Muscle of arm (tissue), 12 donors: ENCODE results near the gene CLIP2. TPM values are rescaled to one million over a fixed set of nuclear protein-coding genes. Genes with fewer than 3 reads are reported as not detected.
"Not testable (repeated sequence)": the region's sequence is repeated elsewhere in the genome, so short reads cannot be mapped to it uniquely, and the experiment has no call there.

ENCODE experiments used
- DNase-seq: peaks from one replicate; pipeline ENCODE4 v3.0.0-alpha.2; 2013
- polyA plus RNA-seq, 12 donors: library from polyadenylated mRNA; unstranded; fragments of 120-200 nt; gene quantifications; one replicate each; pipeline ENCODE4 v1.2.1, GENCODE V29; 2013; ENCODE audit not compliant: insufficient read length in 12 of 12

CLIP2 gene
- polyA plus RNA-seq, 12 donors = 12.1 to 30.6 (median 16.9) TPM; not detected in 1

DNA sequence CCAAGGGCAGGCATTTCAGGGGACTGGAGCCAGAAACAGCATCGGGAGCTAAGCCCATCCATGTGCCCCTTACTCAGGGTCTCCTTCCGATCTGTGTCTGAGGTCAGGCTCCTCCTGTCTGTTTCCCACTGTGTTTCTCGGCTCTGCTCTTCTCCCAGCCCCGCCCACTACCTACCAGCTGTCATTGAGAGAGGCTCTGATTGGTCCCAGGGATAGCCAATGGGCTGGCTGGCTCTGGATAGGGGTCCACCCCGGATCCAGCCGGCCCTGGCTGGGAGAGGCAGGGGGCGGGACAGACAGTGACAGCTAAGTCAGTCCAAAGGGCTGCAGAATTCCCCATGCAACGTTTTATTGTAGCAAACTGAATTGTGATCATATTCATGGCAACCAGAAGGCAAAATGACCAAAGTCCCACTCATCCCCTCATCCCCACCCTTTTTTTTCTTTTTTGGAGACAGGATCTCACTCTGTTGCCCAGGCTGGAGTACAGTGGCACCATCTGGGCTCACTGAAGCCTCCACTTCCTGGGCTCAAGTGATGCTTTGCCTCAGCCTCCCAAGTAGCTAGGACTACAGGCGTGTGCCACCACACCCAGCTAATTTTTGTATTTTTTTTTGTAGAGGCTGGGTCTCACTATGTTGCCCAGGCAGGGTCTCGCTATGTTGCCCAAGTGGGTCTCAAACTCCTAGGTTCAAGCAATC lies 76.3 kb downstream of the CLIP2 start:
- DNase-seq = peak; percentile 57

DNA sequence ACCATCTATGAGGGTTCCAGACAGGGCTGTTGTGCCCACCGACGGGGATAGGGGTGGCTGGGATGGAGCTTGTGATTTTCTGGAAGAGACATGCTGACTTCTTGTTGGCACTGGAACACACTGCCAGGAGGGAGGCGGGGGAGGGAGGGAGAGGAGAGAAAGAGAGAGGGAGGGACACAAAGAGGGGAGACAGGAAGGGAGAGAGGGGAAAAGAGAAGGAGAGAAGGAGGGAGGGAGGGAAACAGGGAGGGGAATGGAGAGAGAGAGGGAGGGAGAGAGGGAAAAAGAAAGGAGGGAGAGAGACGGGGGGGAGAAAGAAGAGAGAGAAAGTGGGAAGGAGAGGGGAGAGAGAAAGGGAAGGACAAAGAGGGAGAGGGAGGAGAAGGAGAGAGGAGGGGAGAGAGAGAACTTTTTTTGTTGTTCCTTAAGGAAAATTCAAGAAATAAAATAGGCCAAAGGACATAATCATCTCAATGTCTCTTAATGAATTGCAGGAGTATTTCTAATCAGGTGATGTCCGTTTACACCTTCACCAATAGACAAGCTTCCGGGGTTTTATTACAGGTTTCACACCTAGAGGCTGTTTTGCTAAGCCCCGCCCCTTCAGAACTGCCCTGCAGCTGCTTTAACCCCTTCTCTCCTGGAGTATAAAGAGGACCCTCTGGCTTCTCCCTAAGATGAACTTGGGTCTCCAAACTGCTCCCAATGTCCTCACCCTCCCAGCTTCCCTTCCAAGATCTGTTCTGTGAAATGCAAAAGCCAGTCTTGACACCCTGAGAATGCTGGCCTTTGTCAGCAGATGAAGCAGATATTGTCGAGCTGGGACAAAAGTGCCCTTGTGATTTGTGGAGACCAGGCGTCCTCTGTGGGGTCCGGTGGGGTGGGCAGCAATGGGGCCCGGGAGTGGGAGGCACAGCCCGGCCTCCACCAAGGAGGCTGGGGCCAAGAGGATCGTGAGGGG lies 82.5 kb downstream of the CLIP2 start:
- no peak for DNase-seq

DNA sequence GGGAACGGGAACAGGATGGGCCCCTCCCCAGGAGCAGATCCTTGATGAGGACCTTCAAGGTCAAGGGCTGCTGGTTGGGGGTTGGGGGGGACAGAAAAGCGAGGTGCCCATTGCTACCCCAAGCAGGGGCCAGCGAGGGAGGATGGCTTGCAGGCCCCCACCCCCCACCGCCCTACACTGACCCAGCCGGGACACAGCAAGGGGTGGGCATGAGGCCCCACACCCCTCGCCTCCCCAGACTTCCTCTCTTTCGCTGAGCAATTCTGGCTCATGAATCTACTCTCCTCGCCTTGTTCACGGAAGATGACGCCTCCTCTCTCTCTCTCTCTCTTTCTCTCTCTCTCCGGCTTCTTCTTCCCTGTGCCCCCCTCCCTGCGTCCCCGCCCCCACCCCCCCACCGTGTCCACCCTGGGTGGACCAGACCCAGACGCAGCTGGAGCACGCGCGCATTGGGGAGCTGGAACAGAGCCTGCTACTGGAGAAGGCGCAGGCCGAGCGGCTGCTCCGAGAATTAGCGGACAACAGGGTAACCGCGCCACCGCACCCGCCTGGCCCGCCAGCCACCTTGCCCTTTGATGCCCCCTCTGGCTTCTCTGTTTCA lies 83.4 kb downstream of the CLIP2 start:
- peak; percentile 41 for DNase-seq

DNA sequence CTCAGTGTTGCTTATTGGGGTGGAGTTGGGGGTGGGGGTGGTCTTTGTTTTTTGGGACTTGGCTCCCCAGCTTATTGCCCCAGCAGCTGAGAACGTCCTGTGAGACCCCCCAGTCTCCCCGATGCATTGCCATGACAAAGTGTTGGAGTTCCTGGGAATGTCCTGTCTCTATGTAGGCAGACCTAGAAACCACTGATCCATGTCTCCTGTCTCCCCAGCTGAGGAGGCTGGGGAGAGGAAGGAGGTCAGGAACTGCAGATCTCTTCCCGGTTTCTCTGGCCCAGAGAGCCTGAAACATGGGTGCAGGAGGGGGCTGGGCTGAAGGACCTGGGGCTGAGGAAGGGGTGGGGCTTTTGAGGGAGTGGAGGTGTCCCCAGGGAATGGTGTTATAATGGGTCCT lies 84.3 kb downstream of the CLIP2 start:
- no peak for DNase-seq

DNA sequence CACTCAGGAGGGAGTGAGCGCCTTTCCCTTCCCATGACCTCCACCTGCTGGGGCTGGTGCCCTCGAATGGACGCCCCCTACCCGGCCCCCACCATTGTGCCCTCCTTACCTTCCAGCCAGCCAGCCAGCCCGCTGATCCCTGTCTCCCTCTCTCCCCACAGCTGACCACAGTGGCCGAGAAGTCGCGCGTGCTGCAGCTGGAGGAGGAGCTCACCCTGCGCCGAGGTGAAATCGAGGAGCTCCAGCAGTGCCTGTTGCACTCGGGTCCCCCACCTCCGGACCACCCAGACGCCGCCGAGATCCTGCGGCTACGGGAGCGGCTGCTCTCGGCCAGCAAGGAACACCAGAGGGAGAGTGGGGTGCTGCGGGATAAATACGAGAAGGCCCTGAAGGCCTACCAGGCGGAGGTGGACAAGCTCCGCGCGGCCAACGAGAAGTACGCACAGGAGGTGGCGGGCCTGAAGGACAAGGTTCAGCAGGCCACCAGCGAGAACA lies 86.6 kb downstream of the CLIP2 start:
- no peak for DNase-seq

DNA sequence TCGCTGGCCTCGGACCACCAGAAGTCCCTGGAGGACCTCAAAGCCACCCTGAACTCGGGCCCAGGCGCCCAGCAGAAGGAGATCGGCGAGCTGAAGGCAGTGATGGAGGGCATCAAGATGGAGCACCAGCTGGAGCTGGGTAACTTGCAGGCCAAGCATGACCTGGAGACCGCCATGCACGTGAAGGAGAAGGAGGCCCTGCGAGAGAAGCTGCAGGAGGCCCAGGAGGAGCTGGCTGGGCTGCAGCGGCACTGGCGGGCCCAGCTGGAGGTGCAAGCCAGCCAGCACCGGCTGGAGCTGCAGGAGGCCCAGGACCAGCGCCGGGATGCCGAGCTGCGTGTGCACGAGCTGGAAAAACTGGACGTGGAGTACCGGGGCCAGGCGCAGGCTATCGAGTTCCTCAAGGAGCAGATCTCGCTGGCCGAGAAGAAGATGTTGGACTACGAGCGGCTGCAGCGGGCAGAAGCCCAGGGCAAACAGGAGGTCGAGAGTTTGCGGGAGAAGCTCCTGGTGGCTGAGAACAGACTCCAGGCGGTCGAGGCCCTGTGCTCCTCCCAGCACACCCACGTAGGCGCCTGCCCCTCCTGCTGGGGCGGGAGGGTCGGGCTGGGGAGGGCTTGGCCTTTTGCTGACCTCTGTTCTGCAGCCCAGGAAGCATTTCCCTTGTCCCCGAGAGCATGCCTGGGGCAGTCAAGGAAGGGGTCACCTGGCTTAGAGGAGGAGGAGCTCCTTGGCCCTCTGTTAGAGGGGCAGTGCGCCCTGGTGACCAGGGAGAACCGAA lies 87.2 kb downstream of the CLIP2 start:
- DNase-seq = no peak

DNA sequence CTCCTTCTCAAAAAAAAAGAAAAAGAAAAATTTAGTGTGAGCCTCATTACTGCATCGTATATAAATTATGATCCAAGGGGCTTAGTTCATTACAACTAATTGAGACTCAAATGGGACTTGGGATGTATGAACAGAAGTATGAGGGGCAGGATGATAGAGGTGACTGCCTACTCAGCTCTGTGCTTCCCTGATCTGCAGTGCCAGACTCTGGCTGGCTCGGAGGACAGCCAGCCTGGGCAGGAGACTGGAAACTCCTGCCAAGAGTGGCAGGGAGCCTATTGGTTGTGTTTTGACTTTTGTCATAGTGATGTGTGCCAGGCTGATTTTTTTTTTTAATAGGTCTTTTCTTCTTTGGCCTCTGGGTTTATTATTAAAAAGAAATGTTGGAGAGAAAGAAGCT lies 90.7 kb downstream of the CLIP2 start:
- no peak for DNase-seq

DNA sequence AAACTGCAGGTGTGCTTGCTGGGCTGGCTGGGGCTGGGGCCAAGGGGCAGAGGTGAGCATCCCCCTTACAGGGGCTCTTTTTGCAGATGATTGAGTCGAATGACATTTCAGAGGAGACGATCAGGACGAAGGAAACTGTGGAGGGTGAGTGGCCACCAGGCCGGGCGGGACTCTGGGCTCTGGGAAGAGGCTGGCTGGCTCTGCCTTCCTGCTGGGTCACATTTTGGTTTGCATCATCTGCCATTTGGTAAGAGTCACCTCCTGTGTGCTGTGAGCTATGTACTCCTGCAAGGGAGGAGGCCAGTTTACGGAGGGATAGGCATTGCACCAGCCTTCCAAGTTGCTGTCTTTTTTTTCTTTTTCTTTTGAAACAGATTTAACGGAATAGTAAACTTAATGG lies 91.5 kb downstream of the CLIP2 start:
- DNase-seq = no peak

DNA sequence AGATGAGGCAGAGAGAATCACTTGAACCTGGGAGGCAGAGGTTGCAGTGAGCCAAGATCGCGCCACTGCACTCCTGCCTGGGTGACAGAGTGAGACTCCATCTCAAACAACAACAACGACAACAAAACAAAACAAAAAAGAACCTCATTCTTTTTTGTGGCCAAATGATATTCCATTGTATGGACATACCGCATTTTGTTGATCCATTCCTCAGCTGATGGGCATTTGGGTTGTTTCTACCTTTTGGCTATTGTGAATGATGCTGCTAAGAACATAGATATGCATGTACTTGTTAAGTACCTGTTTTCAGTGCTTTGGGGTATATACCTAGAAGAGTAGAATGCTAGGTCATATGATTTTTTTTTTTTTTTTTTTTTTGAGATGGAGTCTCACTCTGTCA lies 94.9 kb downstream of the CLIP2 start:
- DNase-seq = not testable (repeated sequence)

DNA sequence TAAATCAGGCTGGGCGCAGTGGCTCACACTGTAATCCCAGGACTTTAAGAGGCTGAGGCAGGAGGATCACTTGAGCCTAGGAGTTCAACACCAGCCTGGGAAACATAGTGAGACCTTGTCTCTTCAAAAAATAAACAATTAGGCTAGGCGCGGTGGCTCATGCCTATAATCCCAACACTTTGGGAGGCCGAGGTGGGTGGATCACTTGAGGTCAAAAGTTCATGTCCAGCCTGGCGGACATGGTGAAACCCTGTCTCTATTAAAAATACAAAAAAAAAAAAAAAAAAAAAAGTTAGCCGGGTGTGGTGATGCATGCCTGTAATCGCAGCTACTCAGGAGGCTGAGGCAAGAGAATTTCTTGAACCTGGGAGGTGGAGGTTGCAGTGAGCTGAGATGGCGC lies 95.6 kb downstream of the CLIP2 start:
- DNase-seq = not testable (repeated sequence)

DNA sequence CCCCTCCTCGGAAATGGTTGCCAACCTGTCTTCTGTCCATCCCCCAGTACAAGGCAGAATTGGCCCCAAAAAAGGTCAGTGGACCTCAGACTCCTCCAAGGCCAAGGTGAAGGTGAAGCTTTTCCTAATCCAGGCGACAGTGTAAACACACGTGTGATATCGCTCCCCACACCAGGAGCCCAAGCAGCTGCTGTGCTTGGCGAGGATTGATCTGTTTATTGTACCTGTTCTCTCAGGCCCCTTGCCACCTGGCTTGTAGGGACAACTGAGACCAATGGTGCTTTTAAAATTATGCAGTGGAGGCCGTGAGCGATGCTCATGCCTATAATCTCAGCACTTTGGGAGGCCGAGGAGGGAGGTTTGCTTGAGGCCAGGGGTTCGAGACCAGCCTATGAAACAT lies 98.4 kb downstream of the CLIP2 start:
- no peak for DNase-seq

DNA sequence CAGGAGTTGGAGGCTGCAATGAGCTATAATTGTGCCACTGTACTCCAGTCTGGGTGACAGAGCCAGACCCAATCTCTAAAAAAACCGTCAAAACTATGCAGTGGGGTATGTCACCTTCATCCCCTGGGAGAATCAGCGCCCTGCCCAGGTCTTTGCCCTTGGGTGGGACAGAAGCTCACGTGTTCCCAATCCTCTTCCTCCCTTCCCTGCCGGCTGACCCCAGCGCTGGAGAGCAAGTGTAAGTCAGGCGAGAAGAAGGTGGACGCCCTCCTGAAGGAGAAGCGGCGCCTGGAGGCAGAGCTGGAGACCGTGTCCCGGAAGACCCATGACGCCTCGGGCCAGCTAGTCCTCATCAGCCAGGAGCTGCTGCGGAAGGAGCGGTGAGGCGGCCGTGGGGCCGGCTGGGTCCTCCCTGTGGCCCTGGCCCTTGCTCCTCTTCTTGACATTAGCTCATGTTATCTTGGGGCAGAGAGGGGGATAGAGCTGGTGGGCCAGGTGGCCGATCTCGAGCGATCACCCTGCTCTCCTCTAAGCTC lies 99.7 kb downstream of the CLIP2 start:
- no peak for DNase-seq

DNA sequence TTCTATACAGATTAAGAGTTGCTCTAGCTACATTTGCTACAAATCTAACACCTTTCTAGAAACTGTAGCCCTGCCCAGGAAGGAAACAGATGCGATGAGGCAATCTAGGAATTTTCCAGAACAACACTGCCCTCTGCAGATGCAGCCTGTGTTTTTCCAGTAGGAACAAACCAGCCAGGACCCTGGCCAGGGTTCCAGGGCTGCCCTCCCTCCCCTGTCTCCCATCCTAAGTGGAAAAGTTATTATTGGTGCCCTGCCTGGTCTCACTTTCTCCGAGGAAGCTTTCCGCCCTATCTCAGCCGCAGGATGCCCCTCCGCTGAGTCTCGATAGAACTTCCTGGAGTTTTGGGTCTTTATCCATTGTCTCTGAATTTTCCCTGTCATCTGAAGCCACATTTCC lies 104.5 kb downstream of the CLIP2 start:
- peak; percentile 56 for DNase-seq

DNA sequence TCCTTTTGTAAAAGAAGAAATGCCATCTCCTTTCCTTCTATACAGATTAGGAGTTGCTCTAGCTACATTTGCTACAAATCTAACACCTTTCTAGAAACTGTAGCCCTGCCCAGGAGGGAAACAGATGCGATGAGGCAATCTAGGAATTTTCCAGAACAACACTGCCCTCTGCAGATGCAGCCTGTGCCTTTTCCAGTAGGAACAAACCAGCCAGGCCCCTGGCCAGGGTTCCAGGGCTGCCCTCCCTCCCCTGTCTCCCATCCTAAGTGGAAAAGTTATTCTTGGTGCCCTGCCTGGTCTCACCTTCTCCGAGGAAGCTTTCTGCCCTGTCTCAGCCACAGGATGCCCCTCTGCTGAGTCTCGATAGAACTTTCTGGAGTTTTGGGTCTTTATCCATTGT lies 105.4 kb downstream of the CLIP2 start:
- not testable (repeated sequence) for DNase-seq

DNA sequence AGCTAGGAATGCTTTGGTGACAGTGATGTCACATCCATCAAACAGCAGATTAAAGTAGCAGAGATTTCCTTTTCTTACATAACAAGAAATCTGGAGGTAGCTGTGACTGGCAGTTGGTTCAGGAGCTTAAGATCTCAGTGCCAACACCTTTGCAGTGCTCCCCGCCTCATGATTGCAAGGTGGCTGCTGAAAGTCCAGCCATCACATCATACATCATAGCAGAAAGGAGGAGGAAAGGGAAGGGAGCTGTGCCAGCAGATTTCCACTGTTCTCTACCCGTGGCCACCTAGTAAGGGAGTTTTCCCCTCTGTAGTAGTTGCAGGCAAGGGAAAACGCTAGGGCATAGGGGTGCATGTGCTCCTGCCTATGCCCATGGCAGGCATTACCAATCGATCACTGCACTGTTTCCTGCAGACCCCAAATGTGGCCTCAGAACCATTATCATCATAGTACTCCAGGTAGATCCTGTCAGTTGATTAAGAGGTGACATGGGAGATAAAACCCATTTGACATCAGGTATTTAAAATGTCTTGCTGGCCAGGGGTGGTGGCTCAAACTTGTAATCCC lies 106.6 kb downstream of the CLIP2 start:
- DNase-seq = no peak

DNA sequence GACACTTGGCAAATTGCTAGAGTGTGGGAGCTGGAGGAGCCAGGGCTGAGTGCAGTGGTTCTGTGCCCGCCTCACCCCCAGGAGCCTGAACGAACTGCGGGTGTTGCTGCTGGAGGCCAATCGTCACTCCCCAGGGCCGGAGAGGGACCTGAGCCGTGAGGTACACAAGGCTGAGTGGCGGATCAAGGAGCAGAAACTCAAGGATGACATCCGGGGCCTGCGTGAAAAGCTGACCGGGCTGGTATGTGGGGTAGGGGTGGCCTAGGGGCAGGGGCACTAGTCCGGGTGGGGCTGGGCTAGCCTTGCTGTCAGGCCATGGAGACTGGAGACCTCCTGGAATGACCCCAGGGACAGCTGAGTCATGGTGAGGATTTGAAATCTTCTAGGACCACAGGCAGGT lies 107.8 kb downstream of the CLIP2 start:
- no peak for DNase-seq

DNA sequence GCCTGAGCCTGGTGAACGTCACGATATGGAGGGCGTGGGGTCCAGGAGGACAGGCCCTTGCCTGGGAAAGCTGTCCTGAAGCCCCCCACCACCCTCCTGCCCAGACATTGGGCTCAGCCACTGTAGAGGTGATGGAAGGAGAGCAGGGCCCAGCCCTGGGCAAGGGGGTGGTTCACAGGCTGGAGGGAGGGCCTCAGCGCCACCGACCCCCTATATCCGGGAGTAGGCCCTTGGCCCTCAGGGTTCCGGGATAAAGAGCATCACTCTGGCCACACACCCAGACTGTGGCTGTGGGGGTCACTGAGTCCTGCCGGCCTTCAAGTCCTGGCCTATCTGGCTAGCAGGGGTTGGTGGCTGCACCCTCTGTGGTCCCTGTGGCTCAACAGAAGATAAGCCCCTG lies 109.2 kb downstream of the CLIP2 start:
- no peak for DNase-seq

DNA sequence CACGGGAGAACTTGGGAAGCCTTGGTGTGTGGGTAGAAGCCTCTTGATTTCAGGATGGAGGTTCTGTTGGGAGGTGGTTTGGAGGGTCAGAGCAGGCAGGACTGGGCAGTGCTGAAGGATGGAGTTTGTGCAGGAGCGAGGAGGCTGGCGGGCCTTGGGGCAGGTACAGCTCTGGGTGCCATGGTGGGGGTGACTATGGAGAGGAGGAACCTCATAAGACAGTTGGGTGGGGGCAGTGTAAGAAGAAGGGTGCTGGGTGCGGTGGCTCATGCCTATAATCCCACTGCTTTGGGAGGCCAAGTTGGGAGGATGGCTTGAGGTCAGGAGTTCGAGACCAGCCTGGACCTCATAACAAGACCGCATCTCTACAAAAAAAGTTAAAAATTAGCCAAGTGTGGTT lies 109.8 kb downstream of the CLIP2 start:
- no peak for DNase-seq

DNA sequence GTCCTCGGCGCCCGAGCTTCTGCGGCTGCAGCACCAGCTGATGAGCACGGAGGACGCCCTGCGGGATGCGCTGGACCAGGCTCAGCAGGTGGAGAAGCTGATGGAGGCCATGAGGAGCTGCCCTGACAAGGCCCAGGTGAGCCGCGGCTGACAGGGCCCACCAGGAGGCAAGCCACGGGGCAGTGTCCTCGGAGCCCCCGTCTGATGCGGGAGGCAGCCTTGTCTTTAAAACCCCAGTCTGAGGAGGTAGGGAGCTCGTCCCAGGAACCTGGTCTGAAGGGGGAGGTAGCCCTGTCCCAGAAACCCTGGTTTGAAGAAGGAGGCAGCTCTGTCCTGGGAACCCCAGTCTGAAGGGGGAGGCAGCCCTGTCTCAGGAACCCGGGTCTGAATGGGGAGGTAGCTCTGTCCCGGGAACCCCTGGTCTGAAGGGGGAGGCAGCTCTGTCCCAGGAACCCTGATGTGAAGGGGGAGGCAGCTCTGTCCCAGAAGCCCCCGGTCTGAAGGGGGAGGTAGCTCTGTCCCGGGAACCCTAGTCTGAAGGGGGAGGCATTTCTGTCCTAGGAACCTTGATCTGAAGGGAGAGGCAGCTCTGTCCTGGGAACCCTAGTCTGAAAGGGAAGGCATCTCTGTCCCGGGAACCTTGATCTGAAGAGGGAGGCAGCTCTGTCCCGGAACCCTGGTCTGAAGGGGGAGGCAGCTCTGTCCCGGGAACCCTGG lies 111.4 kb downstream of the CLIP2 start:
- DNase-seq = no peak

DNA sequence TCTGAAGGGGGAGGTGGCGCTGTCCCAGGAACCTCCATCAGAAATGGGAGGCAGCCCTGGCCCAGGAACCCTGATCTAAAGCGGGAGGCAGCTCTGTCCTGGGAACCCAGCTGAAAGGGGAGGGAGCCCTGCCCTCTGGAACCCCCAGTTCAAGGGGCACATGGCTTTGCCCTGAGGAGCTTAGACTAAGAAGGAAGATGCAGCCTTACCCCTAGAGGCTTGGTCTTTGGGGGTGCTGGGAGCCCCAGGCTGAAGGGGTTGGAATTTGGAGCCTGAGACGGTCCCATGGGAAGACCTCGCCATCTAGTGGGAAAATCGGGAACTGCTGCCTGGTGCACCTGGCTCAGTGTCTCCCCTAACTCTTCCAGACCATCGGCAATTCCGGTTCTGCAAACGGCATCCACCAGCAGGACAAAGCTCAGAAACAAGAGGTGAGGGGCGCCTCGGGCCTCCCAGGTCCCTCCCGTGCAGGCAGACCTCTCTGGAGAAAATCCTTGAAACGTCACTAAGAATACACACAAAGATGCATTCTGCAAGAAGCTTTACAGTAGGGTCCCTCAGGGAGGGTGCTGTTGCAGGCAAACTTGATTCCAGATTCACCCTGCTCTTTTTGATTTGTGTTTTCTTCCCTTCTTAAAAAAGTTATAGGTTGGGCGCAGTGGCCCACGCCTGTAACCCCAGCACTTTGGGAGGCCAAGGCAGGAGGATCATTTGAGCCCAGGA lies 112.1 kb downstream of the CLIP2 start:
- peak; percentile 72 for DNase-seq
